Measurements from ENCODE around the gene SFT2D2.

DNA sequence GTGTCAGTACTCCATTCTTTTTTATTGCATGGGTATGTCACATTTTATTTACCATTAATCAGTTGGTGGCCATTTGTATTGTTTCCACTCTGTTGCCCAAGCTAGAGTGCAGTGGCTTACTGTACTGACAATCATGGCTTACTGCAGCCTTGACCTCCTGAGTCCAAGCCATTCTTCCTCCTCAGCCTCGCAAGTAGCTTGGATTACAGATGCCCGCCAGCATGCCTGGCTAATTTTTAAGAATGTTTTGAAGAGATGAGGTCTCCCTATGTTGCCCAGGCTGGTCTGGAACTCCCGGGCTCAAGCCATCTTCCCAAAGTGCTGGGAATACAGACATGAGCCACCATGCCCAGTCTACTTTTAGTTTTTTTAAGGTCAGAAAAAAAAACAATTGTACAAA, 813 bp upstream of the SFT2D2 start:
- TF ChIP-seq, protein P1, sequence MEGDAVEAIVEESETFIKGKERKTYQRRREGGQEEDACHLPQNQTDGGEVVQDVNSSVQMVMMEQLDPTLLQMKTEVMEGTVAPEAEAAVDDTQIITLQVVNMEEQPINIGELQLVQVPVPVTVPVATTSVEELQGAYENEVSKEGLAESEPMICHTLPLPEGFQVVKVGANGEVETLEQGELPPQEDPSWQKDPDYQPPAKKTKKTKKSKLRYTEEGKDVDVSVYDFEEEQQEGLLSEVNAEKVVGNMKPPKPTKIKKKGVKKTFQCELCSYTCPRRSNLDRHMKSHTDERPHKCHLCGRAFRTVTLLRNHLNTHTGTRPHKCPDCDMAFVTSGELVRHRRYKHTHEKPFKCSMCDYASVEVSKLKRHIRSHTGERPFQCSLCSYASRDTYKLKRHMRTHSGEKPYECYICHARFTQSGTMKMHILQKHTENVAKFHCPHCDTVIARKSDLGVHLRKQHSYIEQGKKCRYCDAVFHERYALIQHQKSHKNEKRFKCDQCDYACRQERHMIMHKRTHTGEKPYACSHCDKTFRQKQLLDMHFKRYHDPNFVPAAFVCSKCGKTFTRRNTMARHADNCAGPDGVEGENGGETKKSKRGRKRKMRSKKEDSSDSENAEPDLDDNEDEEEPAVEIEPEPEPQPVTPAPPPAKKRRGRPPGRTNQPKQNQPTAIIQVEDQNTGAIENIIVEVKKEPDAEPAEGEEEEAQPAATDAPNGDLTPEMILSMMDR (IDR thresholded peaks at IDR 0.05), result no peak
- TF ChIP-seq EP300 (IDR thresholded peaks at IDR 0.05), result no peak

All from stomach (tissue), 4 donors.